ENCODE measurements around the gene FOXI3. TPM values are rescaled to one million over a fixed set of nuclear protein-coding genes. Genes with fewer than 3 reads are reported as not detected.
"Not testable (repeated sequence)": the region's sequence is repeated elsewhere in the genome, so short reads cannot be mapped to it uniquely, and the experiment has no call there.

The FOXI3 gene
- total RNA-seq, 2 experiments from 2014 or later, result not detected

DNA sequence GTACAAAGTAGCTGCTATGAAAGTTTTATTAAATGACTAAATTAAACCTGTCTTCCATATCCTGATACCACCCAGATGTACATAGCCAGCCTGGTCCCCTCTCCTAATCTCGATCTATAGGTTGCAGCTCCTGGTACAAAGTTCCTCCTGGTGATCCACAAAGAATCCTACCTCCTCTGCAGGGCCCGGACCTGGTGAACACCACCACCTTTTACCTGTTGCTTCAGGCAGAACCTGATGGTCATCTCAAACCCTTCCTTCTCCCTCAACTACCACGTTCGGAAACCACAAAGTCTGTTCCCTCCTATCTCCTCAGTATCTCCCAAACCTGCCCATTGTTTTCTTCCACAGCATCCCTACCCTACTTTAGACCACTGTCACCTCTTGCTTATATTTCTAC lies 15.5 kb downstream of the FOXI3 start:
- TF ChIP-seq, protein P1, sequence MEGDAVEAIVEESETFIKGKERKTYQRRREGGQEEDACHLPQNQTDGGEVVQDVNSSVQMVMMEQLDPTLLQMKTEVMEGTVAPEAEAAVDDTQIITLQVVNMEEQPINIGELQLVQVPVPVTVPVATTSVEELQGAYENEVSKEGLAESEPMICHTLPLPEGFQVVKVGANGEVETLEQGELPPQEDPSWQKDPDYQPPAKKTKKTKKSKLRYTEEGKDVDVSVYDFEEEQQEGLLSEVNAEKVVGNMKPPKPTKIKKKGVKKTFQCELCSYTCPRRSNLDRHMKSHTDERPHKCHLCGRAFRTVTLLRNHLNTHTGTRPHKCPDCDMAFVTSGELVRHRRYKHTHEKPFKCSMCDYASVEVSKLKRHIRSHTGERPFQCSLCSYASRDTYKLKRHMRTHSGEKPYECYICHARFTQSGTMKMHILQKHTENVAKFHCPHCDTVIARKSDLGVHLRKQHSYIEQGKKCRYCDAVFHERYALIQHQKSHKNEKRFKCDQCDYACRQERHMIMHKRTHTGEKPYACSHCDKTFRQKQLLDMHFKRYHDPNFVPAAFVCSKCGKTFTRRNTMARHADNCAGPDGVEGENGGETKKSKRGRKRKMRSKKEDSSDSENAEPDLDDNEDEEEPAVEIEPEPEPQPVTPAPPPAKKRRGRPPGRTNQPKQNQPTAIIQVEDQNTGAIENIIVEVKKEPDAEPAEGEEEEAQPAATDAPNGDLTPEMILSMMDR (IDR thresholded peaks at IDR 0.05), result no peak
- Mint-ChIP-seq H3K4me1 (ENCODE audit: low read depth) (no peaks in the 10 kb centered on the region), H3K36me3 (ENCODE audit: low read depth) (no peaks in the 10 kb centered on the region), H3K27ac (no peak overlapping the region), H3K27me3 (peaks cover 39% of the 10 kb centered on the region), H3K4me3 (no peak overlapping the region), H3K9me3 (no peaks in the 10 kb centered on the region)
- DNase-seq (no peak), ATAC-seq (ENCODE audit: poor library complexity) (no peak)
- Histone ChIP-seq H3K4me3 (ENCODE audit: low read length) (no peak overlapping the region), H3K4me1 (ENCODE audit: insufficient read depth, low read length) (no peaks in the 10 kb centered on the region), H3K9me3 (ENCODE audit: control insufficient read depth in 1 of 2, insufficient read depth in 1 of 2, low read length in 2 of 2) (peaks cover 0 to 8% of the 10 kb centered on the region in 2 experiments), H3K27ac (ENCODE audit: low read depth in 1 of 2, low read length in 2 of 2) (no peak overlapping the region), H3K36me3 (ENCODE audit: insufficient read depth, low read length) (no peaks in the 10 kb centered on the region), H3K27me3 (ENCODE audit: control insufficient read depth in 1 of 2, insufficient read depth in 2 of 2, low read length in 2 of 2) (peaks cover 5 to 17% of the 10 kb centered on the region in 2 experiments)
- intact Hi-C loops (cut with DNase I, micrococcal nuclease), result no loop called here
- CTCF ChIA-PET, result no interaction called here
- POLR2A ChIA-PET, result no interaction called here

DNA sequence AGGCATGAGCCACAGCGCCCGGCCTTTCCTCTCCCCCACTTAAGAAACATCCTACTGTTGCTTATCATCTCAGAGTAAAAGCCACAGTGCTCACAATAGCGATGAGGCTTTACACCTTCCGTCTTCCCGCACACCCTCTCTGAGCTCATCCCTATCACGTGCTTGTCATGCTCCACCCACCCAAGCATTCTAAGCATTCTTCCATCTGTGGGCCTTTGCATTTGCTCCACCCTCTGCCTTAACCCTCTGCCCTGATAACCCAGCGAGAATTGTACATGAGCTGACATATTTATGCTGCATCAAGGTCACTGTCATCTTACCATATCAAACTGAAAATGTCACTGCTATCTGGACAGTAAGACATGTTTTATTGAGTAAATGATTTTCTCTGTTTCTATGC lies 22.6 kb downstream of the FOXI3 start:
- H3K27ac Mint-ChIP-seq, result no peak overlapping the region
- no peaks in the 10 kb centered on the region for H3K27me3 ChIP-seq (ENCODE audit: control insufficient read depth in 1 of 2, insufficient read depth in 2 of 2, low read length in 2 of 2)
- H3K27me3 Mint-ChIP-seq, result no peaks in the 10 kb centered on the region
- H3K36me3 Mint-ChIP-seq (ENCODE audit: low read depth), result no peaks in the 10 kb centered on the region
- no peaks in the 10 kb centered on the region for H3K4me1 Mint-ChIP-seq (ENCODE audit: low read depth)
- H3K9me3 ChIP-seq (ENCODE audit: control insufficient read depth in 1 of 2, insufficient read depth in 1 of 2, low read length in 2 of 2), result peaks cover 0 to 6% of the 10 kb centered on the region in 2 experiments
- CTCF ChIA-PET, result no interaction called here
- POLR2A ChIA-PET, result no interaction called here
- no peaks in the 10 kb centered on the region for H3K36me3 ChIP-seq (ENCODE audit: insufficient read depth, low read length)
- peaks cover 2% of the 10 kb centered on the region for H3K9me3 Mint-ChIP-seq
- no peak overlapping the region for H3K4me3 Mint-ChIP-seq
- H3K4me1 ChIP-seq (ENCODE audit: insufficient read depth, low read length), result no peaks in the 10 kb centered on the region
- intact Hi-C loops (cut with DNase I, micrococcal nuclease), result no loop called here
- no peak overlapping the region for H3K4me3 ChIP-seq (ENCODE audit: low read length)
- DNase-seq, result no peak
- H3K27ac ChIP-seq (ENCODE audit: low read depth in 1 of 2, low read length in 2 of 2), result no peak overlapping the region
- TF ChIP-seq, protein P1 (IDR thresholded peaks at IDR 0.05), result no peak
- no peak for ATAC-seq (ENCODE audit: poor library complexity)

DNA sequence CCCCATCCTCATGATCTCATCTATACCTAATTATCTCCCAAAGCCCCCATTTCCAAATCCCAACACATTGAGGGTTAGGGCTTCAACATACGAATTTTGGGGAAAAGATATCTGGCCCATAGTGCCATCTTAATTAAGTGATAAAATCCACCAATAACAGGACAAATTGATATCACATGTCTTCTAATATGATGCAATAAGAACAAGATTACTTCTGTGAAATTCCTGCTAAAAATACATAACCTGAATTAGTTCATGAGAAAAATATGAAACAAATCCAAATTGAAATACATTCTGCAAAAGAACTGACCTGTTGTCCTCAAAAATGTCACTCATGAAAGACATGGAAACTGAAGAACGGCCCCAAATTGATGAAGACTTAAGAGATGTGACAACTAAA lies 28.8 kb downstream of the FOXI3 start:
- no peak for ATAC-seq (ENCODE audit: poor library complexity)
- CTCF ChIA-PET, result no interaction called here
- no peak overlapping the region for H3K4me3 Mint-ChIP-seq
- peaks cover 12% of the 10 kb centered on the region for H3K27me3 Mint-ChIP-seq
- POLR2A ChIA-PET, result no interaction called here
- Histone ChIP-seq H3K9me3 (ENCODE audit: control insufficient read depth in 1 of 2, insufficient read depth in 1 of 2, low read length in 2 of 2) (no peaks in the 10 kb centered on the region), H3K36me3 (ENCODE audit: insufficient read depth, low read length) (no peaks in the 10 kb centered on the region), H3K27ac (ENCODE audit: low read depth in 1 of 2, low read length in 2 of 2) (no peak overlapping the region), H3K27me3 (ENCODE audit: control insufficient read depth in 1 of 2, insufficient read depth in 2 of 2, low read length in 2 of 2) (peaks cover 0 to 4% of the 10 kb centered on the region in 2 experiments), H3K4me3 (ENCODE audit: low read length) (no peak overlapping the region), H3K4me1 (ENCODE audit: insufficient read depth, low read length) (no peaks in the 10 kb centered on the region)
- intact Hi-C loops (cut with DNase I, micrococcal nuclease), result no loop called here
- TF ChIP-seq, protein P1 (IDR thresholded peaks at IDR 0.05), result no peak
- DNase-seq, result no peak
- H3K27ac Mint-ChIP-seq, result no peak overlapping the region
- H3K9me3 Mint-ChIP-seq, result no peaks in the 10 kb centered on the region
- no peaks in the 10 kb centered on the region for H3K36me3 Mint-ChIP-seq (ENCODE audit: low read depth)
- H3K4me1 Mint-ChIP-seq (ENCODE audit: low read depth), result no peaks in the 10 kb centered on the region

DNA sequence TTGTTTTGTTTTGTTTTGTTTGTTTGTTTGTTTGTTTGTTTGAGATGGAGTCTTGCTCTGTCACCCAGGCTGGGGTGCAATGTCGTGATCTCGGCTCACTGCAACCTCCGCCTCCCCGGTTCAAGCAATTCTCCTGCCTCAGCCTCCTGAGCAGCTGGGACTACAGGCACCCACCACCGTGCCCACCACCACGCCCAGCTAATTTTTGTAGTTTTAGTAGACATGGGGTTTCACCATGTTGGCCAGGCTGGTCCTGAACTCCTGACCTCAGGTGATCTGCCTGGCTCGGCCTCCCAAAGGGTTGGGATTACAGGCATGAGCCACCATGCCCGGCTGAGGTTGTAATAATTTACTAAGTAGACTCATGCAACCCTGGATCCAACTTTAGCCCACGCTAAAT lies 33.4 kb downstream of the FOXI3 start:
- POLR2A ChIA-PET; H3K4me1 Mint-ChIP-seq (ENCODE audit: low read depth); H3K27ac ChIP-seq (ENCODE audit: low read depth in 1 of 2, low read length in 2 of 2); H3K36me3 ChIP-seq (ENCODE audit: insufficient read depth, low read length); H3K9me3 Mint-ChIP-seq; H3K27ac Mint-ChIP-seq; H3K9me3 ChIP-seq (ENCODE audit: control insufficient read depth in 1 of 2, insufficient read depth in 1 of 2, low read length in 2 of 2); H3K4me3 Mint-ChIP-seq; intact Hi-C loops (cut with DNase I, micrococcal nuclease); H3K36me3 Mint-ChIP-seq (ENCODE audit: low read depth); DNase-seq; H3K4me1 ChIP-seq (ENCODE audit: insufficient read depth, low read length); CTCF ChIA-PET; H3K4me3 ChIP-seq (ENCODE audit: low read length); ATAC-seq (ENCODE audit: poor library complexity): not testable (repeated sequence)
- peaks cover 35% of the 10 kb centered on the region for H3K27me3 Mint-ChIP-seq
- peaks cover 0 to 16% of the 10 kb centered on the region in 2 experiments for H3K27me3 ChIP-seq (ENCODE audit: control insufficient read depth in 1 of 2, insufficient read depth in 2 of 2, low read length in 2 of 2)
